Left renal pelvis (tissue), 4 donors: ENCODE data around the gene ANTKMT. TPM values are rescaled to one million over a fixed set of nuclear protein-coding genes. Genes with fewer than 3 reads are reported as not detected.

Experiments
- DNase-seq, 4 donors: peaks; one replicate each; pipeline ENCODE4 v3.0.0-alpha.2; 2013; ENCODE audit warnings: low read depth in 4 of 4, low spot score in 3 of 4
- polyA plus RNA-seq, 4 donors: library from polyadenylated mRNA; unstranded; fragments of 120-200 nt; gene quantifications; one replicate each; pipeline ENCODE4 v1.2.1, GENCODE V29; 2013; ENCODE audit not compliant: insufficient read length in 4 of 4

ANTKMT gene
- polyA plus RNA-seq, 4 donors: 8.9 to 28.2 (median 10.8) TPM

DNA sequence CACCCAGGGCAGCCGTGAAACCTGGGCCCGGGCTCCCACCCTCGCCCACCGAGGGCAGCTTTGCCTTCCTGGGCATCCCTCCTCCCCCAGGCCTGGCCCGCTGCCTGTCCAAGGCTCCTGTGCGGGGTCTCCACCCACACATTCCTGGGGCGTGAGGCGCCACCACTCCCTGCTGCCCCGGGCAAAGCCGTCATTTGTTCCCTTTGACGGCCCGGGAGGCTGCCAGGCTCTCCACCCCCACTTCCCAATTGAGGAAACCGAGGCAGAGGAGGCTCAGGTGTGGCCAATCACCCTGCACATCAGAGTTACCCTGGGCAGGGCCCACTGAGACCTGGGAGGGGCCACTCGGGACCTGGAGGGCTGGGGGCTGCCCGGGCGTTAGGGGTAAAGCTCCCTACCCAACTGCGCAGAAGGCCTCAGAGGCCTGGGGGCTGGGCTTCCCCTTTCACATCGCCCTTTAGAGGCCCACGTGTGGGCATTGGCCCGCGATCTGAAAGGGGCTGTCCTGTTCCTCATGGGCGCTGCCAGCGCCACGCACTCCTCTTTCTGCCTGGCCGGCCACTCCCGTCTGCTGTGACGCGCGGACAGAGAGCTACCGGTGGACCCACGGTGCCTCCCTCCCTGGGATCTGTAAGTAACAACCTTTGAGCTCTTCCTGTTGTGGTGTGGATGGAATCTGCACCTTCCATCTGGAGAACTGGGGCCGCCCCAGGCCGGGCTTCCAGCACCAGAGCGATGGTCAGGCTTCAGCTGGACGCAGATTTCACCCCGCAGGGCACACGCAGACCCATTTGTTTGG lies 39.8 kb downstream of the ANTKMT start, which contains the start of gene MSLN:
TSS of gene MSLN (plus strand) at position 190 of the 799 bp plus-strand sequence. CDS start 1,947 bp downstream, outside the sequence.
- no peak for DNase-seq

DNA sequence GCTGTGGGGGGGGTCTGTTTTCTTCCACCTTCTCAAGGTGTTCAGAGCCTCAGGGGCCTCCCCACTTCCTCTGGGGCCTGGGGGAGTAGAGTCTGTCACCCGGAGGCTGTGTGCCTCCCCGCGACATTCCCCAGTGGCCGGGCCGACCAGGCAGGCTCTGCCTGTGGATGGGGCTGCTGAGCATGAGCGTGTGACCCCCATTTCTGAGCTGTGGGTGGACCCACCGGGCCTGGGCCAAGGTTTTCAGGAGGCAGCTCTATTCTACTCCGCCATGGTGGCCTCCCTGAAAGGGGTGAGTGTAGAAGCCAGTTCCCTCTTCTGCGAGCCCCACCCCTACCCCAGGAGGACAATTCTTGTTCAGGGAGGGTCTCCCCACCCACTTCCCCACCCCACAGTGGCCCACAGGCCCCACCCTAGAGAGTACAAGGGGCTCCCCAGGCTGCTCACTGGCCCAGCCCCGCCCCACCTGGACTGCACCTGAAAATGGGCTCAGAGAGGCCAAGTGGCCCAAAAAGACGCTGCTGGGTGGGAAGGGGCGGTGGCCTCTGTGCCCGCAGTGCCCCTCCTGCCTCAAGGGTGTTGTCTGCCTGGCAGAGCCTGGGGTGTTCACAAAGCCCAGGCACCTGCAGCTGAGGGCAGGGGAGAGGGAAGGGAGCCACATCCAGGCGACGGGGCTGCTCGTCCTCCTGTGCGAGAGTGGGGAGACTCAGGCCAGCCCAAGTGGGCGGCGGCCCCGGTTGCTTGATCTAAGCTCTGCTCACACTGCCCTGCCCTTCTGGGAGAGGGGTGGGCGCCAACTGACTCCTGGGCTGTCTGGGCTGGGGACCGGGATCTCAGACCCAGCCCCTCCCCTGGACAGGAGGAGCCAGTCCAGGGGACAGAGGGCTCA lies 40.9 kb downstream of the ANTKMT start:
- no peak for DNase-seq

DNA sequence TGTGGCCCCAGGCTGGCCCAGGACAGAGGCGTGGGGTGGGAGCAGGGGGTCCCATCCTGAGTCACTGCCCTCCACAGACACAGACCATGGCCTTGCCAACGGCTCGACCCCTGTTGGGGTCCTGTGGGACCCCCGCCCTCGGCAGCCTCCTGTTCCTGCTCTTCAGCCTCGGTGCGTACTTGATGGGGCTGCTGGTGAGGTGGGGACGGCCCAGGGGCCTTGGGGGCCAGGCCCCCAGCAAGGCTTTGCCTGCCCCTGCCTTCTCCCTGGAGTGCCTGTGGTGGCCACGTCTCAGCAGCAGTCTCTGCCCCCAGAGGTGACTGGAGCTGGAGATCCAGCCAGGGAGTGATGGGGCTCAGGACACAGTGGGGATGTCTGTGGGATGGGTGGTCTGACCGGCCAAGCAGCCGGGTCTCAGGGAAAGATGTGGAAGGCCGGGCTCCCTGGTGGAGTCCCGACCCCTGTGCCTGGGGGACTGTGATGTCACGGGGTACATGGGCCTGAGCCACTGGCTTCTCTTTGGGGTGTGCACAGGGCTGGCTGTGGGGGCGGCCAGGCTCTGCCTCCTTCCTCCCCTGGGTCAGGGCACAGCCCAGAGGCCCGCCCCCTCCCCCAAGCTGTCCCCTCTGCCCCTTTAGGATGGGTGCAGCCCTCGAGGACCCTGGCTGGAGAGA lies 41.8 kb downstream of the ANTKMT start:
- DNase-seq: no peak

DNA sequence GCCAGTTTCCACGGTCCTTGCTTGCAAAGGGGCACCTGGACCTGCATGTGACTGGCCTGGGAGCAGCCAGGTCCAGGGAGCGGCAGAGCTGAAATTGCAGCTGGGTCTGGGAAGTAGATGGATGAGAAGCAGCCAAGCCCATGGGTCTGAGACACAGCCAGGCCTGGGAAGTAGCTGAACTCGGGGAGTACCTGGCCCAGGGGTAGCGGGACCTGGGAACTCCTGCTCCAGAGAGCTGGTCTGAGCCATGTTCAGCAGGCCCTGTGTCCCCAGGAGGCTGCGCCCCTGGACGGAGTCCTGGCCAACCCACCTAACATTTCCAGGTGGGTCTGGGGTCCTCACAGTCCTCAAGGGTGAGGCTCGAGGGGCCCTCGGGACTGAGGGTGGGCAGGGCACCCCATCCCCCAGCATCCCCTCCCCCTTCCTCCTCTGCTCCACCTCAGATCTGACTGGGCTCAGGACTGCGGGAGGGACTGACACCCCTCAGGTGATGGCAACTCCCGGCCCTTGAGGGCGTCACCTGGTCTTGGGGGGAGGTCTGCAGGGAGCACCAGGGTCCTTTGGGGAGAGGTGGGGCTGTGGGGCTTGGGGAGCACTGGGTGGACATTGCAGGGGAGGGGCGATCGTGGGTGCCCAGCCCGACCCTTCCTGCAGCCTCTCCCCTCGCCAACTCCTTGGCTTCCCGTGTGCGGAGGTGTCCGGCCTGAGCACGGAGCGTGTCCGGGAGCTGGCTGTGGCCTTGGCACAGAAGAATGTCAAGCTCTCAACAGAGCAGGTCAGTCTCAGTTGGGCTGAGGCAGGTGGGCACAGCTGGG lies 42.6 kb downstream of the ANTKMT start:
- no peak for DNase-seq

GRCh38 chr16:764184-764750 lies 43.3 kb downstream of the ANTKMT start:
- DNase-seq: no peak

DNA sequence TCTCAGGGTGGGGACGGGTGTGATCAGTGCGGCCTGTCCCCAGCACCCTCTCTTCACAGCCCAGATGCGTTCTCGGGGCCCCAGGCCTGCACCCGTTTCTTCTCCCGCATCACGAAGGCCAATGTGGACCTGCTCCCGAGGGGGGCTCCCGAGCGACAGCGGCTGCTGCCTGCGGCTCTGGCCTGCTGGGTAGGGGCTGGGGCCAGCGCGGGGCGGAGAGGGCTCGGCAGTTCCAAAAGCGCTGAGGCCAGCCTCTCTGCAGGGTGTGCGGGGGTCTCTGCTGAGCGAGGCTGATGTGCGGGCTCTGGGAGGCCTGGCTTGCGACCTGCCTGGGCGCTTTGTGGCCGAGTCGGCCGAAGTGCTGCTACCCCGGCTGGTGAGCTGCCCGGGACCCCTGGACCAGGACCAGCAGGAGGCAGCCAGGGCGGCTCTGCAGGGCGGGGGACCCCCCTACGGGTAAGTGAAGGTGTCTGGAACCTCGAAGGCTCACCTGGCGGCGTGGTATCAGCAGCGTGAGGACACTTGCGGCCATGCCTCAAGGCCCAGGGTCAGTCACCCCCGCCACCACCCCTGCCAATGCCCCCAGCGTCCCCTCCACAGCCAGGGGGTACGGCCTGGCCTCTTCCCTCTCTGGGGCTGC lies 44.0 kb downstream of the ANTKMT start:
- no peak for DNase-seq

GRCh38 chr16:765488-765865 lies 44.5 kb downstream of the ANTKMT start:
- DNase-seq: no peak

- no peak for DNase-seq
Measured at GRCh38 chr16:766008-766819, 45.3 kb downstream of the ANTKMT start.

- no peak for DNase-seq
Measured at GRCh38 chr16:766820-767640, 46.1 kb downstream of the ANTKMT start.

- DNase-seq: no peak
Measured at GRCh38 chr16:767743-768235, 46.8 kb downstream of the ANTKMT start.

DNA sequence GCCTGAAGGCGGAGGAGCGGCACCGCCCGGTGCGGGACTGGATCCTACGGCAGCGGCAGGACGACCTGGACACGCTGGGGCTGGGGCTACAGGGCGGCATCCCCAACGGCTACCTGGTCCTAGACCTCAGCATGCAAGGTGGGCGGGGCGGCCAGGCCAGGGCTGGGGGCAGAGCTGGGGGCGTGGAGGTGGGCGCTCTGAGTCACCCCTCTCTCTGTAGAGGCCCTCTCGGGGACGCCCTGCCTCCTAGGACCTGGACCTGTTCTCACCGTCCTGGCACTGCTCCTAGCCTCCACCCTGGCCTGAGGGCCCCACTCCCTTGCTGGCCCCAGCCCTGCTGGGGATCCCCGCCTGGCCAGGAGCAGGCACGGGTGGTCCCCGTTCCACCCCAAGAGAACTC lies 47.5 kb downstream of the ANTKMT start:
- no peak for DNase-seq

- DNase-seq: no peak
Measured at GRCh38 chr16:769184-769784, 48.3 kb downstream of the ANTKMT start.

DNA sequence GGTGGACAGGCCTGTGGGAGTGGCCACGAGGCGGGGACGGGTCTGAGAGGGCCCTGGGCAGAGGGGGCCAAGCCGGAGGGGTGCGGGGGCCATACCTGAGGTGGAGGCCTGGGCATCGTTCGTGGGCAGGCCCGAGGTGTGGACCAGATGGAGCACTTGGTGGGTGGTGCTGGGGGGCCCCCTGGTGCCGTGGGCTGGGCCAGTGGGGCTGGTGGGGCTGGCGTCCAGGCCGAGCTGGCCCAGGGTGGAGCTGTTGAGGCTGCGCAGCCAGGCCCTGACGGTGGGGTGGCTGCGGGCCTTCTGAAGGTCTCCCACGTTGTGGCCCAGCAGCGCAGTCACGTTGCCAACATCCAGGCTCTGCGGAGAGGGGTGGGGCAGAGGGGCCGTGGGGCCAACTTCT lies 49.0 kb downstream of the ANTKMT start:
- no peak for DNase-seq

GRCh38 chr16:770411-770810 lies 49.5 kb downstream of the ANTKMT start:
- no peak for DNase-seq
